A549 (cell line): ENCODE results near the gene APOBEC3H. TPM values are rescaled to one million over a fixed set of nuclear protein-coding genes. Genes with fewer than 3 reads are reported as not detected.

Source experiments
- ATAC-seq, 2 experiments: fragments of 200-7000 bp in 1 of 2; fragments of >200 bp in 1 of 2; cut with Nextera tagmentation in 1 of 2; cut with Tn5 transposase in 1 of 2; 3 replicates each; pipeline versions ENCODE4 v1.8.0 to v1.9.1; 2018 to 2020; ENCODE audit warnings: mild to moderate bottlenecking in 1 of 2, moderate library complexity in 1 of 2
- CTCF ChIA-PET: fragments of 300-600 bp; sonication (Branson Sonifier 250); formaldehyde crosslinking; extraction: SDS; loops from one replicate; lab custom pipeline; 2021; ENCODE audit warnings: antibody characterized with exemption, inconsistent platforms; lab: Yijun Ruan, JAX
- POLR2A ChIA-PET: fragments of 350-600 bp; formaldehyde crosslinking; extraction: SDS; loops from one replicate; lab custom pipeline; 2021; ENCODE audit warnings: antibody characterized with exemption, inconsistent platforms; lab: Yijun Ruan, JAX
- DNase-seq, 2 experiments: peaks; one replicate each; pipeline versions ENCODE4 v3.0.0 to v3.0.0-alpha.2; 2011 to 2016; ENCODE audit warnings: low read depth in 1 of 2, low spot score in 1 of 2
- FAIRE-seq: peaks from 2 replicates; lab custom pipeline; 2011; peaks lifted over from hg19 to GRCh38; lab: Jason Lieb, UNC
- H3K27ac ChIP-seq, 2 experiments: fragments of >200 bp; sonication (Bioruptor Twin); formaldehyde crosslinking; 3 replicates each; pipeline ENCODE4 v1.5.1; 2016 to 2017
- H3K4me1 ChIP-seq: fragments of >200 bp; sonication (Bioruptor Twin); formaldehyde crosslinking; 3 replicates; pipeline ENCODE4 v1.6.1; 2016
- H3K4me2 ChIP-seq: fragments of >200 bp; sonication (Bioruptor Twin); formaldehyde crosslinking; 3 replicates; pipeline ENCODE4 v1.6.1; 2016
- H3K4me3 ChIP-seq: fragments of >200 bp; sonication (Bioruptor Twin); formaldehyde crosslinking; 3 replicates; pipeline ENCODE4 v1.5.1; 2016
- H3K9me3 ChIP-seq: fragments of >200 bp; sonication (Bioruptor Twin); formaldehyde crosslinking; 3 replicates; pipeline ENCODE4 v1.6.1; 2016
- CBX2 ChIP-seq: fragments of 200-600 bp; sonication (generic); IDR thresholded peaks from 2 replicates; pipeline ENCODE4 v1.6.1; 2016; ENCODE audit warnings: low read depth, mild to moderate bottlenecking, borderline replicate concordance
- CEBPB ChIP-seq, 2 experiments: fragments of >200 bp in 1 of 2; sonication (Bioruptor Twin) in 1 of 2; formaldehyde crosslinking in 1 of 2; IDR thresholded peaks; 2 replicates each; pipeline ENCODE4 v1.6.1; 2012 to 2016
- CHD2 ChIP-seq: fragments of 150-350 bp; IDR thresholded peaks from 2 replicates; pipeline ENCODE4 v1.6.1; 2014; ENCODE audit warnings: low read length; ENCODE audit not compliant: partially characterized antibody
- ESRRA ChIP-seq: fragments of 150-350 bp; IDR thresholded peaks from 2 replicates; pipeline ENCODE4 v1.6.1; 2014; ENCODE audit warnings: mild to moderate bottlenecking, low read length, borderline replicate concordance
- FOSL2 ChIP-seq, 2 experiments: fragments of 450-650 bp in 1 of 2; fragments of >200 bp in 1 of 2; sonication (Bioruptor Twin) in 1 of 2; formaldehyde crosslinking; IDR thresholded peaks; 2 replicates each; pipeline versions ENCODE4 v1.5.0 to v1.6.1; 2016 to 2020; ENCODE audit warnings: mild to moderate bottlenecking in 1 of 2, moderate library complexity in 1 of 2
- HES2 ChIP-seq: fragments of >200 bp; sonication (Bioruptor Twin); formaldehyde crosslinking; IDR thresholded peaks from 2 replicates; pipeline ENCODE4 v1.6.1; 2016
- HEYL ChIP-seq: fragments of 250-450 bp; sonication (Bioruptor Pico); IDR thresholded peaks from 2 replicates; pipeline ENCODE4 v1.8.0; 2021; ENCODE audit warnings: mild to moderate bottlenecking, moderate library complexity
- JUN ChIP-seq, 2 experiments: fragments of >200 bp; sonication (Bioruptor Twin); formaldehyde crosslinking; IDR thresholded peaks; 2 replicates in 1 of 2; 3 replicates in 1 of 2; pipeline ENCODE4 v1.6.1; 2016 to 2017
- KDM1A ChIP-seq: fragments of 200-600 bp; sonication (generic); IDR thresholded peaks from 2 replicates; pipeline ENCODE4 v1.6.1; 2016; ENCODE audit warnings: low read depth, mild to moderate bottlenecking
- MYC ChIP-seq: IDR thresholded peaks from 2 replicates; pipeline ENCODE4 v1.6.1; 2012; ENCODE audit warnings: mild to moderate bottlenecking, inconsistent platforms, low read length, improper control_type of control experiment, borderline replicate concordance
- PHF8 ChIP-seq: fragments of 200-600 bp; sonication (generic); IDR thresholded peaks from 2 replicates; pipeline ENCODE4 v1.6.1; 2016; ENCODE audit warnings: low read depth, mild to moderate bottlenecking, antibody characterized with exemption, moderate library complexity, borderline replicate concordance
- POLR2A ChIP-seq: IDR thresholded peaks from 2 replicates; pipeline ENCODE4 v1.6.1; 2012; ENCODE audit warnings: mild to moderate bottlenecking, low read length
- RFX5 ChIP-seq: fragments of 450-650 bp; IDR thresholded peaks from 2 replicates; pipeline ENCODE4 v1.7.1; 2014; ENCODE audit warnings: antibody characterized with exemption, mild to moderate bottlenecking, moderate library complexity
- ZC3H11A ChIP-seq: fragments of 450-650 bp; IDR thresholded peaks from 2 replicates; pipeline ENCODE4 v1.6.1; 2014; ENCODE audit warnings: antibody characterized with exemption, mild to moderate bottlenecking
- WGBS: methylation state at CpG from one replicate; pipeline ENCODE4 v1.1.6; 2017; ENCODE audit errors: missing lambda C conversion rate; 5-methylcytosine and 5-hydroxymethylcytosine counted together
- polyA plus RNA-seq, 4 experiments: library from polyadenylated mRNA; depleted of rRNA in 3 of 4; stranded (reverse); fragments of >200 nt; fragmentation: RNase III in 1 of 4; extraction: RNeasy Plus Mini Kit Qiagen cat#74134 plus additional on column Dnase treatment in 1 of 4; gene quantifications; 2 replicates in 3 of 4; 3 replicates in 1 of 4; pipeline ENCODE4 v1.2.3, GENCODE V29; 2011 to 2017
- TF ChIP-seq, protein P1 (sequence below): IDR thresholded peaks from 2 replicates; pipeline ENCODE4 v1.6.1; 2012
- TF ChIP-seq, protein P2 (sequence below): fragments of >200 bp; sonication (Bioruptor Twin); formaldehyde crosslinking; IDR thresholded peaks from 3 replicates; pipeline ENCODE4 v1.5.1; 2016
- TF ChIP-seq, protein P3 (sequence below): fragments of 250-450 bp; sonication (Bioruptor Pico); IDR thresholded peaks from 2 replicates; pipeline ENCODE4 v1.5.0; 2020; ENCODE audit warnings: low read depth, mild to moderate bottlenecking, moderate library complexity

The APOBEC3H gene
- polyA plus RNA-seq, 2 of the 4 experiments (the other 2 are of a cell fraction): 0.39 to 0.43 TPM

GRCh38 chr22:39130152-39130704 lies 33.2 kb downstream of the APOBEC3H start:
- no peak for FAIRE-seq
- Histone ChIP-seq H3K4me1 (0 out of 3 replicates have a peak, but pooled peaks cover 9% of the 10 kb centered on the region), H3K4me2 (no peak overlapping the region), H3K27ac (no peak overlapping the region), H3K9me3 (no peaks in the 10 kb centered on the region), H3K4me3 (no peak overlapping the region)
- CTCF ChIA-PET: interaction anchor here (1.2 to 1.5 kb wide), 4 partner anchors 8 to 261 kb away, joined by 3 to 5 read pairs (median 3); no protein-coding TSS in a partner anchor
- no peak for ATAC-seq
- TF ChIP-seq POLR2A (no peak), FOSL2 (IDR thresholded peaks at IDR 0.05) (no peak), FOSL2 (CRISPR knock-in tag; IDR thresholded peaks at IDR 0.05) (no peak), PHF8 (no peak), ZC3H11A (no peak), JUN (IDR thresholded peaks at IDR 0.05) (no peak), ESRRA (no peak), MYC (no peak), CHD2 (no peak), RFX5 (no peak), HEYL (CRISPR knock-in tag) (no peak)
- TF ChIP-seq, protein P1, sequence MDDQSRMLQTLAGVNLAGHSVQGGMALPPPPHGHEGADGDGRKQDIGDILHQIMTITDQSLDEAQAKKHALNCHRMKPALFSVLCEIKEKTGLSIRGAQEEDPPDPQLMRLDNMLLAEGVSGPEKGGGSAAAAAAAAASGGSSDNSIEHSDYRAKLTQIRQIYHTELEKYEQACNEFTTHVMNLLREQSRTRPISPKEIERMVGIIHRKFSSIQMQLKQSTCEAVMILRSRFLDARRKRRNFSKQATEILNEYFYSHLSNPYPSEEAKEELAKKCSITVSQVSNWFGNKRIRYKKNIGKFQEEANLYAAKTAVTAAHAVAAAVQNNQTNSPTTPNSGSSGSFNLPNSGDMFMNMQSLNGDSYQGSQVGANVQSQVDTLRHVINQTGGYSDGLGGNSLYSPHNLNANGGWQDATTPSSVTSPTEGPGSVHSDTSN: no peak
- DNase-seq: no peak
- 77% methylated on average over 5 of the region's 8 CpGs for WGBS
- POLR2A ChIA-PET: no interaction called here

GRCh38 chr22:39130892-39131855 lies 34.1 kb downstream of the APOBEC3H start:
- ChIA-PET POLR2A (interaction anchor here (1.3 kb wide), 1 partner anchor 189 kb away, joined by 4 read pairs; the partner anchor contains the start of gene RPL3), CTCF (interaction anchor here (1.0 to 1.5 kb wide), 5 partner anchors 8 to 262 kb away, joined by 3 to 5 read pairs (median 3); no protein-coding TSS in a partner anchor)
- WGBS: 72% methylated on average over 22 of the region's 24 CpGs
- Histone ChIP-seq H3K4me2 (no peak overlapping the region), H3K4me1 (0 out of 3 replicates have a peak, but pooled peaks cover 9% of the 10 kb centered on the region), H3K9me3 (no peaks in the 10 kb centered on the region), H3K4me3 (no peak overlapping the region), H3K27ac (no peak overlapping the region)
- FAIRE-seq (no peak), ATAC-seq (no peak), DNase-seq (no peak)
- no peak for TF ChIP-seq RFX5
- peak; percentile 10 to 41; a peak in 1 of 4 replicates for TF ChIP-seq CEBPB (IDR thresholded peaks at IDR 0.05)

DNA sequence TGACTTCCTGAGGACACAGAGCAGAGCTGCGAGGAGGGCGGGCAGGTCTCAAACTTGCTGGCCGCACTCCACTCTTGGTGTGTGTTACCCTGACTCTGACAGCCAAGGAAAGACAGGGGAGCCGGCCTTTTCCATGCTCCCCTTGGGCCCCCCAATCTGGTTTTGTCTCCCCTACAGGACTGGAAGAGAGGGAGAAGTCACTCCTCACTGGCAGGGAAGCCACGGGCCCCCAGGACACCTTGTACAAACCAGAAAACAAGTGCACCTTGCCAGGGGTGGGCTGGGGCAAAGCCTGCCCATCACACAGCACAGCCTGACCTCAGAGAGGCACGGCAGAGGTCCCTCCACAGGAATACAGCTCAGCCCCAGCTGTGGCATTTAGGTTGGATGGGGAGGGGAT lies 35.2 kb downstream of the APOBEC3H start:
- ATAC-seq (no peak), FAIRE-seq (no peak), DNase-seq (no peak)
- no peaks in the 10 kb centered on the region for H3K9me3 ChIP-seq
- H3K4me1 ChIP-seq: 0 out of 3 replicates have a peak, but pooled peaks cover 9% of the 10 kb centered on the region
- no peak overlapping the region for H3K4me3 ChIP-seq
- H3K27ac ChIP-seq: no peak overlapping the region
- WGBS: 17% methylated on average over 1 of the region's 6 CpGs
- TF ChIP-seq HES2 (no peak), JUN (IDR thresholded peaks at IDR 0.05) (no peak), KDM1A (no peak), ZC3H11A (no peak), CBX2 (no peak)
- TF ChIP-seq, protein P2, sequence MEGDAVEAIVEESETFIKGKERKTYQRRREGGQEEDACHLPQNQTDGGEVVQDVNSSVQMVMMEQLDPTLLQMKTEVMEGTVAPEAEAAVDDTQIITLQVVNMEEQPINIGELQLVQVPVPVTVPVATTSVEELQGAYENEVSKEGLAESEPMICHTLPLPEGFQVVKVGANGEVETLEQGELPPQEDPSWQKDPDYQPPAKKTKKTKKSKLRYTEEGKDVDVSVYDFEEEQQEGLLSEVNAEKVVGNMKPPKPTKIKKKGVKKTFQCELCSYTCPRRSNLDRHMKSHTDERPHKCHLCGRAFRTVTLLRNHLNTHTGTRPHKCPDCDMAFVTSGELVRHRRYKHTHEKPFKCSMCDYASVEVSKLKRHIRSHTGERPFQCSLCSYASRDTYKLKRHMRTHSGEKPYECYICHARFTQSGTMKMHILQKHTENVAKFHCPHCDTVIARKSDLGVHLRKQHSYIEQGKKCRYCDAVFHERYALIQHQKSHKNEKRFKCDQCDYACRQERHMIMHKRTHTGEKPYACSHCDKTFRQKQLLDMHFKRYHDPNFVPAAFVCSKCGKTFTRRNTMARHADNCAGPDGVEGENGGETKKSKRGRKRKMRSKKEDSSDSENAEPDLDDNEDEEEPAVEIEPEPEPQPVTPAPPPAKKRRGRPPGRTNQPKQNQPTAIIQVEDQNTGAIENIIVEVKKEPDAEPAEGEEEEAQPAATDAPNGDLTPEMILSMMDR: no peak
- TF ChIP-seq, protein P3, sequence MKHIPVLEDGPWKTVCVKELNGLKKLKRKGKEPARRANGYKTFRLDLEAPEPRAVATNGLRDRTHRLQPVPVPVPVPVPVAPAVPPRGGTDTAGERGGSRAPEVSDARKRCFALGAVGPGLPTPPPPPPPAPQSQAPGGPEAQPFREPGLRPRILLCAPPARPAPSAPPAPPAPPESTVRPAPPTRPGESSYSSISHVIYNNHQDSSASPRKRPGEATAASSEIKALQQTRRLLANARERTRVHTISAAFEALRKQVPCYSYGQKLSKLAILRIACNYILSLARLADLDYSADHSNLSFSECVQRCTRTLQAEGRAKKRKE: no peak
- ChIA-PET CTCF (interaction anchor here (1.0 kb wide), 1 partner anchor 14 kb away, joined by 3 read pairs; no protein-coding TSS in a partner anchor), POLR2A (interaction anchor here (1.3 kb wide), 1 partner anchor 187 kb away, joined by 4 read pairs; the partner anchor contains the start of gene RPL3)
- H3K4me2 ChIP-seq: no peak overlapping the region
